Uterus (tissue), 4 donors: ENCODE results near the gene DDX23. TPM values are rescaled to one million over a fixed set of nuclear protein-coding genes. Genes with fewer than 3 reads are reported as not detected.

Experiments
- DNase-seq, 2 donors: peaks; one replicate each; pipeline ENCODE4 v3.0.0-alpha.2; 2019 to 2020
- H3K27ac ChIP-seq, 2 donors: fragments of 200-600 bp; sonication (generic); 1 replicate in 1 of 2; 2 replicates in 1 of 2; pipeline ENCODE4 v1.5.1; 2016 to 2018
- H3K27me3 ChIP-seq, 2 donors: fragments of 200-600 bp; sonication (generic); one replicate each; pipeline ENCODE4 v1.5.1; 2018 to 2019; ENCODE audit warnings: control low read depth in 1 of 2
- H3K36me3 ChIP-seq, 2 donors: fragments of 200-600 bp; sonication (generic); one replicate each; pipeline ENCODE4 v1.5.1; 2019; ENCODE audit warnings: control low read depth in 1 of 2
- H3K4me1 ChIP-seq, 2 donors: fragments of 200-600 bp; sonication (generic); one replicate each; pipeline ENCODE4 v1.5.1; 2018 to 2019; ENCODE audit warnings: control low read depth in 1 of 2
- H3K4me3 ChIP-seq, 2 donors: fragments of 200-600 bp; sonication (generic); 1 replicate in 1 of 2; 2 replicates in 1 of 2; pipeline ENCODE4 v1.5.1; 2018 to 2019; ENCODE audit warnings: mild to moderate bottlenecking in 1 of 2
- H3K9me3 ChIP-seq, 2 donors: fragments of 200-600 bp; sonication (generic); one replicate each; pipeline ENCODE4 v1.5.1; 2019; ENCODE audit warnings: control low read depth in 1 of 2
- CTCF ChIP-seq, 4 experiments: fragments of 200-600 bp in 2 of 4; fragments of 450-650 bp in 2 of 4; sonication (generic) in 2 of 4; IDR thresholded peaks; one replicate each; pipeline ENCODE4 v1.5.1; 2016 to 2019; ENCODE audit warnings: antibody characterized with exemption in 4 of 4, mild to moderate bottlenecking in 2 of 4, moderate library complexity in 1 of 4
- POLR2A ChIP-seq, 2 donors: fragments of 450-650 bp; IDR thresholded peaks; one replicate each; pipeline ENCODE4 v1.6.1; 2016; ENCODE audit warnings: antibody characterized with exemption in 2 of 2, mild to moderate bottlenecking in 1 of 2, moderate library complexity in 1 of 2
- intact Hi-C: fragments of 100-400 bp; cut with DNase I; formaldehyde crosslinking; loops from one replicate; pipeline ENCODE4 v1.15.1; 2023; ENCODE audit warnings: low total_unique reads
- total RNA-seq, 4 donors: library from RNA; depleted of rRNA in 3 of 4; stranded (reverse); fragments of >200 nt in 3 of 4; gene quantifications; one replicate each; pipeline versions ENCODE4 v1.1.0 to v1.2.4, GENCODE V29; 2014 to 2023
- donor health status: DM: yes; HTN: yes; CAD: no.

DDX23 gene
- total RNA-seq, 4 donors from 2014 or later = 43.8 to 238 (median 81.8) TPM

GRCh38 chr12:48832321-48833060 is 19.5 kb downstream of the DDX23 start:
- Histone ChIP-seq H3K4me1 (no peaks in the 10 kb centered on the region), H3K9me3 (no peaks in the 10 kb centered on the region), H3K27me3 (no peaks in the 10 kb centered on the region), H3K4me3 (no peak overlapping the region), H3K36me3 (no peaks in the 10 kb centered on the region), H3K27ac (no peak overlapping the region)
- intact Hi-C loops = no loop called here
- no peak for TF ChIP-seq CTCF (IDR thresholded peaks at IDR 0.05)
- no peak for DNase-seq

- Histone ChIP-seq H3K36me3 (no peaks in the 10 kb centered on the region), H3K4me3 (no peak overlapping the region), H3K9me3 (no peaks in the 10 kb centered on the region), H3K4me1 (no peaks in the 10 kb centered on the region), H3K27me3 (no peaks in the 10 kb centered on the region), H3K27ac (no peak overlapping the region)
- DNase-seq = no peak
- intact Hi-C loops = no loop called here
- no peak for TF ChIP-seq CTCF (IDR thresholded peaks at IDR 0.05)
- no peak for TF ChIP-seq POLR2A (IDR thresholded peaks at IDR 0.05)
These were observed 20.7 kb downstream of the DDX23 start for GRCh38 chr12:48831257-48831656.

GRCh38 chr12:48828841-48829575 is 23.0 kb downstream of the DDX23 start:
- intact Hi-C loops = no loop called here
- TF ChIP-seq CTCF (IDR thresholded peaks at IDR 0.05) = no peak
- no peak overlapping the region for H3K27ac ChIP-seq
- H3K4me1 ChIP-seq = no peaks in the 10 kb centered on the region
- no peaks in the 10 kb centered on the region for H3K27me3 ChIP-seq
- no peak overlapping the region for H3K4me3 ChIP-seq
- no peaks in the 10 kb centered on the region for H3K9me3 ChIP-seq
- no peak for DNase-seq
- no peaks in the 10 kb centered on the region for H3K36me3 ChIP-seq

GRCh38 chr12:48828293-48828692 is 23.7 kb downstream of the DDX23 start:
- H3K4me3 ChIP-seq = no peak overlapping the region
- intact Hi-C loops = no loop called here
- no peaks in the 10 kb centered on the region for H3K27me3 ChIP-seq
- DNase-seq = no peak
- H3K36me3 ChIP-seq = no peaks in the 10 kb centered on the region
- no peaks in the 10 kb centered on the region for H3K4me1 ChIP-seq
- no peak for TF ChIP-seq POLR2A (IDR thresholded peaks at IDR 0.05)
- no peak for TF ChIP-seq CTCF (IDR thresholded peaks at IDR 0.05)
- H3K9me3 ChIP-seq = no peaks in the 10 kb centered on the region
- no peak overlapping the region for H3K27ac ChIP-seq

- intact Hi-C loops = no loop called here
- Histone ChIP-seq H3K9me3 (no peaks in the 10 kb centered on the region), H3K36me3 (no peaks in the 10 kb centered on the region), H3K4me3 (no peak overlapping the region), H3K4me1 (no peaks in the 10 kb centered on the region), H3K27me3 (no peaks in the 10 kb centered on the region), H3K27ac (no peak overlapping the region)
- no peak for TF ChIP-seq POLR2A (IDR thresholded peaks at IDR 0.05)
- TF ChIP-seq CTCF (IDR thresholded peaks at IDR 0.05) = no peak
- no peak for DNase-seq
These were observed 24.4 kb downstream of the DDX23 start for GRCh38 chr12:48827513-48828096.
